ENCODE results near the gene KRT80.

DNA sequence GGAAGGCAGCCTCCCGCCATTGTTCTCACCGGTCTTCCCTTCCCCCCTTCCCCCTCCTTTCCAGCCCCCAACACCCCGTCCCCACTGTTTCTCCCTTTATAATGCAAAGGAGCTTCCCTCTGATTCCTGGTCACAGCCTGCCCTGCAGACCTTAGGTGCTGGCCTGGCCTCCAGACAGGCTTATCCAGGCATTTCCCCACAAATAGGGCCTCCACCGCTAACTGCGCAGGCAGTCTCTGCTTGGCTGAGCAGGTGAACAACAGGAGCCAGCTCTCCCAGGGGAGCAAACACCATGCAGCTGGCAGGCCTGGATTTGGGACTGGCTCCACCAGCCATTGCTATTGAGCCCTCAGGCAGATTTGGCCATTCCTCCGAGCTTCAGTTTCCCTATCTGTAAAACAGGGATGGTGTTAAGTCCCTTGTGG lies 66.3 kb downstream of the KRT80 start:
- TF ChIP-seq, protein P1, sequence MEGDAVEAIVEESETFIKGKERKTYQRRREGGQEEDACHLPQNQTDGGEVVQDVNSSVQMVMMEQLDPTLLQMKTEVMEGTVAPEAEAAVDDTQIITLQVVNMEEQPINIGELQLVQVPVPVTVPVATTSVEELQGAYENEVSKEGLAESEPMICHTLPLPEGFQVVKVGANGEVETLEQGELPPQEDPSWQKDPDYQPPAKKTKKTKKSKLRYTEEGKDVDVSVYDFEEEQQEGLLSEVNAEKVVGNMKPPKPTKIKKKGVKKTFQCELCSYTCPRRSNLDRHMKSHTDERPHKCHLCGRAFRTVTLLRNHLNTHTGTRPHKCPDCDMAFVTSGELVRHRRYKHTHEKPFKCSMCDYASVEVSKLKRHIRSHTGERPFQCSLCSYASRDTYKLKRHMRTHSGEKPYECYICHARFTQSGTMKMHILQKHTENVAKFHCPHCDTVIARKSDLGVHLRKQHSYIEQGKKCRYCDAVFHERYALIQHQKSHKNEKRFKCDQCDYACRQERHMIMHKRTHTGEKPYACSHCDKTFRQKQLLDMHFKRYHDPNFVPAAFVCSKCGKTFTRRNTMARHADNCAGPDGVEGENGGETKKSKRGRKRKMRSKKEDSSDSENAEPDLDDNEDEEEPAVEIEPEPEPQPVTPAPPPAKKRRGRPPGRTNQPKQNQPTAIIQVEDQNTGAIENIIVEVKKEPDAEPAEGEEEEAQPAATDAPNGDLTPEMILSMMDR (optimal IDR thresholded peaks at IDR 0.05 in 1 of 3, IDR thresholded peaks at IDR 0.05 in 1 of 3, conservative IDR thresholded peaks at IDR 0.05 in 1 of 3; ENCODE audit: extremely low read depth in 1 of 3, insufficient read depth in 2 of 3, low read length in 3 of 3), result no peak
- no peak for TF ChIP-seq EZH2 (IDR thresholded peaks at IDR 0.05; ENCODE audit: low read length)
